ENCODE measurements around the gene HIF3A. TPM values are rescaled to one million over a fixed set of nuclear protein-coding genes. Genes with fewer than 3 reads are reported as not detected.

The HIF3A gene
- total RNA-seq, 1 experiment from 2014 or later = 0.68 TPM

- TF ChIP-seq CTCF (IDR thresholded peaks at IDR 0.05; ENCODE audit: unreplicated experiment) = no peak
- DNase-seq = no peak
- no TSS peak for BruUV-seq (replicated peaks)
- intact Hi-C loops (cut with micrococcal nuclease; ENCODE audit: unreplicated experiment) = no loop called here
- no peak overlapping the region for H3K4me3 Mint-ChIP-seq (ENCODE audit: low read depth, unreplicated experiment)
- H3K36me3 Mint-ChIP-seq (ENCODE audit: insufficient read depth, unreplicated experiment) = peaks cover 8% of the 10 kb centered on the region
- no peaks in the 10 kb centered on the region for H3K9me3 Mint-ChIP-seq (ENCODE audit: low read depth, unreplicated experiment)
- CTCF ChIA-PET = interaction anchor here (0.6 to 0.7 kb wide), 2 partner anchors 48 to 606 kb away, joined by 4 to 5 read pairs; no protein-coding TSS in a partner anchor
- H3K4me1 Mint-ChIP-seq (ENCODE audit: low read depth, unreplicated experiment) = peaks cover 23% of the 10 kb centered on the region
- no peak overlapping the region for H3K27ac Mint-ChIP-seq (ENCODE audit: unreplicated experiment)
- peaks cover 17% of the 10 kb centered on the region for H3K27me3 Mint-ChIP-seq (ENCODE audit: unreplicated experiment)
Measured at GRCh38 chr19:46295401-46296201, 1.2 kb upstream of the HIF3A start.

- no TSS peak for BruUV-seq (replicated peaks)
- Mint-ChIP-seq H3K36me3 (ENCODE audit: insufficient read depth, unreplicated experiment) (peaks cover 8% of the 10 kb centered on the region), H3K27me3 (ENCODE audit: unreplicated experiment) (peaks cover 17% of the 10 kb centered on the region), H3K4me1 (ENCODE audit: low read depth, unreplicated experiment) (peaks cover 23% of the 10 kb centered on the region), H3K27ac (ENCODE audit: unreplicated experiment) (no peak overlapping the region), H3K4me3 (ENCODE audit: low read depth, unreplicated experiment) (peak overlapping the region; percentile 40), H3K9me3 (ENCODE audit: low read depth, unreplicated experiment) (no peaks in the 10 kb centered on the region)
- intact Hi-C loops (cut with micrococcal nuclease; ENCODE audit: unreplicated experiment) = no loop called here
- CTCF ChIA-PET = interaction anchor here (0.6 to 0.7 kb wide), 2 partner anchors 48 to 606 kb away, joined by 4 to 5 read pairs; no protein-coding TSS in a partner anchor
- no peak for TF ChIP-seq CTCF (IDR thresholded peaks at IDR 0.05; ENCODE audit: unreplicated experiment)
- DNase-seq = no peak
Measured at GRCh38 chr19:46296202-46296480, 701 bp upstream of the HIF3A start.

GRCh38 chr19:46297700-46298478 is 1.0 kb downstream of the HIF3A start:
- no peak for TF ChIP-seq CTCF (IDR thresholded peaks at IDR 0.05; ENCODE audit: unreplicated experiment)
- DNase-seq = no peak
- no TSS peak for BruUV-seq (replicated peaks)
- H3K27ac Mint-ChIP-seq (ENCODE audit: unreplicated experiment) = no peak overlapping the region
- intact Hi-C loops (cut with micrococcal nuclease; ENCODE audit: unreplicated experiment) = no loop called here
- CTCF ChIA-PET = interaction anchor here (0.6 to 1.8 kb wide), 7 partner anchors 8 to 245 kb away, joined by 3 to 19 read pairs (median 4); partner anchors contain the start of gene PPP5C
- peaks cover 23% of the 10 kb centered on the region for H3K4me1 Mint-ChIP-seq (ENCODE audit: low read depth, unreplicated experiment)
- no peaks in the 10 kb centered on the region for H3K9me3 Mint-ChIP-seq (ENCODE audit: low read depth, unreplicated experiment)
- H3K36me3 Mint-ChIP-seq (ENCODE audit: insufficient read depth, unreplicated experiment) = peaks cover 8% of the 10 kb centered on the region
- peak overlapping the region; percentile 61 for H3K4me3 Mint-ChIP-seq (ENCODE audit: low read depth, unreplicated experiment)
- H3K27me3 Mint-ChIP-seq (ENCODE audit: unreplicated experiment) = peaks cover 25% of the 10 kb centered on the region

GRCh38 chr19:46298479-46299003 is 1.7 kb downstream of the HIF3A start:
- Mint-ChIP-seq H3K27ac (ENCODE audit: unreplicated experiment) (peak overlapping the region; percentile 90), H3K4me1 (ENCODE audit: low read depth, unreplicated experiment) (peaks cover 24% of the 10 kb centered on the region), H3K36me3 (ENCODE audit: insufficient read depth, unreplicated experiment) (peaks cover 8% of the 10 kb centered on the region), H3K4me3 (ENCODE audit: low read depth, unreplicated experiment) (peak overlapping the region; percentile 61), H3K27me3 (ENCODE audit: unreplicated experiment) (peaks cover 31% of the 10 kb centered on the region), H3K9me3 (ENCODE audit: low read depth, unreplicated experiment) (no peaks in the 10 kb centered on the region)
- no peak for TF ChIP-seq CTCF (IDR thresholded peaks at IDR 0.05; ENCODE audit: unreplicated experiment)
- intact Hi-C loops (cut with micrococcal nuclease; ENCODE audit: unreplicated experiment) = no loop called here
- DNase-seq = no peak
- BruUV-seq (replicated peaks) = no TSS peak
- CTCF ChIA-PET = interaction anchor here (0.6 to 1.8 kb wide), 6 partner anchors 9 to 128 kb away, joined by 3 to 19 read pairs (median 4); no protein-coding TSS in a partner anchor
